ENCODE results near the gene SMIM36.
"Not testable (repeated sequence)": the region's sequence is repeated elsewhere in the genome, so short reads cannot be mapped to it uniquely, and the experiment has no call there.

The SMIM36 gene

DNA sequence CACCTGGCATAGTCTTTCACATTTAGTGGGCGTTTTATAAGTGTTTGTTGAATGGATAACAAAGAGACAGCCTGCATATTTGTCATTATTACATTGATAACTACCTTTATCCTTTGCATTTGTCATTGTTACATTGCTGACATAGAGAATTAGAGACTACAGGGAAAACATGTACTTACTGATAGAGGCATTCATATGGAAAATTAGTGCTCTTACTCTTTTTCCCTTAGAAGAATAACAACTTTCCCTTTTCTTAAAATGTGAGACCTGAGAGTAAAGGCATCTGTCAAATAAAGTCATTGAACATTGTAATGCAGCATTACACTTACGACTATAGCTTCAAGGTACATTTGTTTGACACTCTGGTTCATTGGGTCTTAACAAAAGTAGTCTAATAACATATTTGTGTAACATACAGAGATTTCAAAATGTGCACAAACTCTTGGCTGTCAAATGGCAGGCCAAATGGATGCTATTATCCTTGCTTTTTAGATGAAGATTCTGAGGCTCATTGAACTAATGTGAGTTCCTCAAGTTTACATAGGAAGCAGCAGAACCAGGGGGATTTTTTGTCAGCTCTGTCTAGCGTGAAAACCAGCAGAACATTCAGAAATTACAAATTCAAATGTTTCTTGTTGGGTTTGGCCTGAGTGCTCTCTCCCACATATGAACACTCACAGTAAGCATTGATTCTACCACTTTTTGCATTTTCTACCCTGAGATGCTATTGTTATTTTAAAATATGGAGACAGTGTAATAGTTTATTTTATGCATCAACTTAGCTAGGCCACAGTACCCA is 28.5 kb downstream of the SMIM36 start:
- Histone ChIP-seq H3K36me3 (ENCODE audit: control insufficient read depth, insufficient read depth, low read length) (no peaks in the 10 kb centered on the region), H3K4me3 (ENCODE audit: insufficient read depth, low read depth, low read length) (no peak overlapping the region), H3K4me1 (ENCODE audit: control insufficient read depth, insufficient read depth, low read length) (no peaks in the 10 kb centered on the region), H3K27me3 (ENCODE audit: control insufficient read depth, insufficient read depth, low read length, poor library complexity, severe bottlenecking) (no peaks in the 10 kb centered on the region), H3K27ac (ENCODE audit: insufficient read depth, low read depth, low read length, poor library complexity, severe bottlenecking) (no peak overlapping the region), H3K9me3 (ENCODE audit: control insufficient read depth, low read length) (no peaks in the 10 kb centered on the region)
- WGBS, 2 experiments, result 90 to 96% methylated on average over 2 to 3 of the region's 3 CpGs

DNA sequence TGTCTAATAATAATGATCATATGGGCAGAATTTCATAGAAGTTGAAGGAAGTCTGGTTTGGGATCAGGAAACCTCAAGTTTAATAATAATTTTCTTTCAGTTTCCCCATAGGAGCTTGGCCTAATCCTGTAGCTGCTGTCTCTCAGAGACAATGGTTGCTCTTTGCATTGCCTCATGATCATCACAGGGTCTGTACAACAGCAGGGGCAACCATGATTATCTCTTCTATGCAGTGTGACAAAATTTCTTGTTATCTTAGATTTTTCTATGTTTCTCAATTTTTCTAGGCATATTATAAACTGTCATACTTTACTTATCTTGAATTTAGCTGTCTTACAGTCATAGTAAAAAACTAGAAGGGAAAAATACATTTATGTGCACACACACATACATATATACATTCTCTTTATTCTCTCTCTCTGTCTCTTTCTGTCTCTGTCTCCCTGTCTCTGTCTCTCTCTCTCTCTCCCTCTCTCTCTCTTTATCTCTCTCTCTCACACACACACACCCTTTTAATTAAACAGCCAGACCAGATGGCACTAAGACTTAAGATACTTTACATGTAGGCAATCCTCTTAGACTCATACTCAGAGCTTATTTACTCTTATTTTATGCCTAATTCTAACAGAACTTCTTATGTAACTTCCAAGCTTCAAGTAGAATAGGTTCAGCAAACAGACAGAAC is 30.5 kb downstream of the SMIM36 start:
- Histone ChIP-seq H3K4me3 (ENCODE audit: insufficient read depth, low read depth, low read length) (no peak overlapping the region), H3K27me3 (ENCODE audit: control insufficient read depth, insufficient read depth, low read length, poor library complexity, severe bottlenecking) (no peaks in the 10 kb centered on the region), H3K4me1 (ENCODE audit: control insufficient read depth, insufficient read depth, low read length) (no peaks in the 10 kb centered on the region), H3K27ac (ENCODE audit: insufficient read depth, low read depth, low read length, poor library complexity, severe bottlenecking) (no peak overlapping the region), H3K36me3 (ENCODE audit: control insufficient read depth, insufficient read depth, low read length) (no peaks in the 10 kb centered on the region), H3K9me3 (ENCODE audit: control insufficient read depth, low read length) (no peaks in the 10 kb centered on the region)

DNA sequence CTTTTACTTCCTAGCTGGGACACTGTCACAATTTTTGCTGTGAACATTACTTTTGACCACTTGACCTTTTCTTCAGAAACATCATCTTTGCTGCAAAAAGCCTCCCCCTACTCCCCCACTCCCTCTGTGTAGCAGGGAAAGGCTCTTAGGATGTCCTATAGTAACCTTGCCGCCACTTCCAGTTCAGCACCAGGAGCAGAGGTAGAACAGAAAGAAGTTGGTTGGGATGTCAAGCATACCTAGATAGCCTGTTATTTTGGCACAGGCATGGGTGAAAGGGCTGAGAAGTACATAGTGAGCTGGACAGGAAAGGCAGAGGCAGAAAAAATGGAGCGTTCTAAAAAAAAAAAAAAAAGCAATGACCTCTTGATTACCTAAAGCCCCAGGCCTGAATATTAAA is 31.3 kb downstream of the SMIM36 start:
- Histone ChIP-seq H3K4me3 (ENCODE audit: insufficient read depth, low read depth, low read length) (no peak overlapping the region), H3K27me3 (ENCODE audit: control insufficient read depth, insufficient read depth, low read length, poor library complexity, severe bottlenecking) (no peaks in the 10 kb centered on the region), H3K27ac (ENCODE audit: insufficient read depth, low read depth, low read length, poor library complexity, severe bottlenecking) (no peak overlapping the region), H3K9me3 (ENCODE audit: control insufficient read depth, low read length) (no peaks in the 10 kb centered on the region), H3K4me1 (ENCODE audit: control insufficient read depth, insufficient read depth, low read length) (no peaks in the 10 kb centered on the region), H3K36me3 (ENCODE audit: control insufficient read depth, insufficient read depth, low read length) (no peaks in the 10 kb centered on the region)
- 97 to 100% methylated on average over 2 of the region's 2 CpGs for WGBS, 2 experiments

- Histone ChIP-seq H3K27me3 (ENCODE audit: control insufficient read depth, insufficient read depth, low read length, poor library complexity, severe bottlenecking) (no peaks in the 10 kb centered on the region), H3K4me3 (ENCODE audit: insufficient read depth, low read depth, low read length) (no peak overlapping the region), H3K27ac (ENCODE audit: insufficient read depth, low read depth, low read length, poor library complexity, severe bottlenecking) (no peak overlapping the region), H3K36me3 (ENCODE audit: control insufficient read depth, insufficient read depth, low read length) (no peaks in the 10 kb centered on the region), H3K4me1 (ENCODE audit: control insufficient read depth, insufficient read depth, low read length) (no peaks in the 10 kb centered on the region), H3K9me3 (ENCODE audit: control insufficient read depth, low read length) (no peaks in the 10 kb centered on the region)
- WGBS, 2 experiments, result 89 to 90% methylated on average over 3 of the region's 3 CpGs
Measured at GRCh38 chr17:55478971-55479370, 32.3 kb downstream of the SMIM36 start.

- Histone ChIP-seq H3K4me1 (ENCODE audit: control insufficient read depth, insufficient read depth, low read length) (no peaks in the 10 kb centered on the region), H3K27ac (ENCODE audit: insufficient read depth, low read depth, low read length, poor library complexity, severe bottlenecking) (no peak overlapping the region), H3K9me3 (ENCODE audit: control insufficient read depth, low read length) (no peaks in the 10 kb centered on the region), H3K4me3 (ENCODE audit: insufficient read depth, low read depth, low read length) (no peak overlapping the region), H3K36me3 (ENCODE audit: control insufficient read depth, insufficient read depth, low read length) (no peaks in the 10 kb centered on the region), H3K27me3 (ENCODE audit: control insufficient read depth, insufficient read depth, low read length, poor library complexity, severe bottlenecking) (no peaks in the 10 kb centered on the region)
- WGBS, 2 experiments, result 45 to 49% methylated on average over 7 of the region's 7 CpGs
Measured at GRCh38 chr17:55466671-55467070, 44.6 kb downstream of the SMIM36 start.

DNA sequence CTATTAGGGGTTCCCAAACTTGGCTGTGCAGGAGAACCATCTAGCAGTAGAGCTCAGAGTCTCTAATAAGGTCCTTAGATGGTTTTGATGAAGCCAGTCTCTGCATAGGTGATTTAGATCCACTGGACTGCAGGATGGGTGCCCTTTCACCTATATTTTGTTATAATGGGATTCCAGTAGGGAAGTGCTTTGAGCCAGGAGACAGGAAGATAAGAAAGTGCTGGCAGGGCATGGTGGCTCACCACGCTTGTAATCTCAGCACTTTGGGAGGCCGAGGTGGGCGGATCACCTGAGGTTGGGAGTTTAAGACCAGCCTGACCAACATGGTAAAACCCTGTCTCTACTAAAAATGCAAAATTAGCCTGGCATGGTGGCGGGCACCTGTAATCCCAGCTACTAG is 45.5 kb downstream of the SMIM36 start:
- H3K27me3 ChIP-seq (ENCODE audit: control insufficient read depth, insufficient read depth, low read length, poor library complexity, severe bottlenecking); H3K27ac ChIP-seq (ENCODE audit: insufficient read depth, low read depth, low read length, poor library complexity, severe bottlenecking); H3K9me3 ChIP-seq (ENCODE audit: control insufficient read depth, low read length); H3K4me3 ChIP-seq (ENCODE audit: insufficient read depth, low read depth, low read length); H3K36me3 ChIP-seq (ENCODE audit: control insufficient read depth, insufficient read depth, low read length); H3K4me1 ChIP-seq (ENCODE audit: control insufficient read depth, insufficient read depth, low read length): not testable (repeated sequence)
- 87 to 94% methylated on average over 4 of the region's 4 CpGs for WGBS, 2 experiments

GRCh38 chr17:55463600-55463999 is 47.7 kb downstream of the SMIM36 start:
- no peaks in the 10 kb centered on the region for H3K4me1 ChIP-seq (ENCODE audit: control insufficient read depth, insufficient read depth, low read length)
- WGBS, 2 experiments, result 89 to 96% methylated on average over 2 of the region's 2 CpGs
- no peak overlapping the region for H3K4me3 ChIP-seq (ENCODE audit: insufficient read depth, low read depth, low read length)
- no peaks in the 10 kb centered on the region for H3K9me3 ChIP-seq (ENCODE audit: control insufficient read depth, low read length)
- no peaks in the 10 kb centered on the region for H3K36me3 ChIP-seq (ENCODE audit: control insufficient read depth, insufficient read depth, low read length)
- no peak overlapping the region for H3K27ac ChIP-seq (ENCODE audit: insufficient read depth, low read depth, low read length, poor library complexity, severe bottlenecking)
- H3K27me3 ChIP-seq (ENCODE audit: control insufficient read depth, insufficient read depth, low read length, poor library complexity, severe bottlenecking), result no peaks in the 10 kb centered on the region

DNA sequence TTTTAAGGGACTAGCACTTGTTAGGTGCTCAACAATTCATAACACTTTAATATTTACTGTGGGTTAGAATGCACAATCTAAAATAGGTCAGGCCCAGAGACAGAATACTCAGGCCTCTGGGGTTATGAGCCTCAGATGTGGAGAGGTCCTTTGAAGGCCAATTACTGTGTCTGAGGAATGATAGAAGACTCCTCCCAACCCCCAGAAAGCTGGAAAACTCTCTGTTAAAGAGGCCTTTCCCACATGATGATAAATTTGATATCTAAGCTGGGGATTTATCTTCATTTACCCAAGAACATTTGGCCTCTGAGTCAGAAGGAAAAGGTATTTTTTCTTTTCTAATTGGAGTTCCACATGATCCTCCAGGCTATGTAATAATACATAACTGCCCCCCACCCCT is 48.5 kb downstream of the SMIM36 start:
- Histone ChIP-seq H3K9me3 (ENCODE audit: control insufficient read depth, low read length) (no peaks in the 10 kb centered on the region), H3K27ac (ENCODE audit: insufficient read depth, low read depth, low read length, poor library complexity, severe bottlenecking) (no peak overlapping the region), H3K27me3 (ENCODE audit: control insufficient read depth, insufficient read depth, low read length, poor library complexity, severe bottlenecking) (no peaks in the 10 kb centered on the region), H3K4me3 (ENCODE audit: insufficient read depth, low read depth, low read length) (no peak overlapping the region), H3K4me1 (ENCODE audit: control insufficient read depth, insufficient read depth, low read length) (no peaks in the 10 kb centered on the region), H3K36me3 (ENCODE audit: control insufficient read depth, insufficient read depth, low read length) (no peaks in the 10 kb centered on the region)

- 80 to 94% methylated on average over 1 of the region's 1 CpG for WGBS, 2 experiments
- no peak overlapping the region for H3K27ac ChIP-seq (ENCODE audit: insufficient read depth, low read depth, low read length, poor library complexity, severe bottlenecking)
- H3K4me3 ChIP-seq (ENCODE audit: insufficient read depth, low read depth, low read length), result no peak overlapping the region
- H3K27me3 ChIP-seq (ENCODE audit: control insufficient read depth, insufficient read depth, low read length, poor library complexity, severe bottlenecking), result no peaks in the 10 kb centered on the region
- no peaks in the 10 kb centered on the region for H3K4me1 ChIP-seq (ENCODE audit: control insufficient read depth, insufficient read depth, low read length)
- H3K36me3 ChIP-seq (ENCODE audit: control insufficient read depth, insufficient read depth, low read length), result no peaks in the 10 kb centered on the region
- H3K9me3 ChIP-seq (ENCODE audit: control insufficient read depth, low read length), result no peaks in the 10 kb centered on the region
Measured at GRCh38 chr17:55462234-55462633, 49.0 kb downstream of the SMIM36 start.

GRCh38 chr17:55458978-55459377 is 52.3 kb downstream of the SMIM36 start:
- no peaks in the 10 kb centered on the region for H3K36me3 ChIP-seq (ENCODE audit: control insufficient read depth, insufficient read depth, low read length)
- peaks cover 3% of the 10 kb centered on the region for H3K4me1 ChIP-seq (ENCODE audit: control insufficient read depth, insufficient read depth, low read length)
- H3K4me3 ChIP-seq (ENCODE audit: insufficient read depth, low read depth, low read length), result no peak overlapping the region

More at GRCh38 chr17:55458978-55459377, 52.3 kb downstream of the SMIM36 start:
- Histone ChIP-seq H3K27me3 (ENCODE audit: control insufficient read depth, insufficient read depth, low read length, poor library complexity, severe bottlenecking) (no peaks in the 10 kb centered on the region), H3K27ac (ENCODE audit: insufficient read depth, low read depth, low read length, poor library complexity, severe bottlenecking) (no peak overlapping the region), H3K9me3 (ENCODE audit: control insufficient read depth, low read length) (no peaks in the 10 kb centered on the region)
- WGBS, 2 experiments, result 89 to 93% methylated on average over 7 of the region's 7 CpGs
